Stimulated activated CD4-positive, alpha-beta T cell treated with anti-CD3 and anti-CD28 coated beads, Interleukin-1b, Interleukin-23, amount 100 ng/mL, for 4 hours (primary cell): Measurements from ENCODE around the gene PLP1.
"Not testable (repeated sequence)": the region's sequence is repeated elsewhere in the genome, so short reads cannot be mapped to it uniquely, and the experiment has no call there.

Experiments
- DNase-seq, 2 donors: peaks; one replicate each; pipeline ENCODE4 v3.0.0-alpha.2; 2020; ENCODE audit warnings: low read depth in 2 of 2

The PLP1 gene, protein sequence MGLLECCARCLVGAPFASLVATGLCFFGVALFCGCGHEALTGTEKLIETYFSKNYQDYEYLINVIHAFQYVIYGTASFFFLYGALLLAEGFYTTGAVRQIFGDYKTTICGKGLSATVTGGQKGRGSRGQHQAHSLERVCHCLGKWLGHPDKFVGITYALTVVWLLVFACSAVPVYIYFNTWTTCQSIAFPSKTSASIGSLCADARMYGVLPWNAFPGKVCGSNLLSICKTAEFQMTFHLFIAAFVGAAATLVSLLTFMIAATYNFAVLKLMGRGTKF

DNA sequence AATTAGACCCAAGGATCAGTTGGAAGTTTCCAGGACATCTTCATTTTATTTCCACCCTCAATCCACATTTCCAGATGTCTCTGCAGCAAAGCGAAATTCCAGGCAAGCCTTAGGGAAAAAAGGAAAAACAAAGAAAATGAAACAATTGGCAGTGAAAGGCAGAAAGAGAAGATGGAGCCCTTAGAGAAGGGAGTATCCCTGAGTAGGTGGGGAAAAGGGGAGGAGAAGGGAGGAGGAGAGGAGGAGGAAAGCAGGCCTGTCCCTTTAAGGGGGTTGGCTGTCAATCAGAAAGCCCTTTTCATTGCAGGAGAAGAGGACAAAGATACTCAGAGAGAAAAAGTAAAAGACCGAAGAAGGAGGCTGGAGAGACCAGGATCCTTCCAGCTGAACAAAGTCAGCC, at the start of gene PLP1:
TSS of gene PLP1 (plus strand) at position 295 of the 400 bp plus-strand sequence. CDS start 156 bp downstream, outside the sequence.
- DNase-seq: no peak

DNA sequence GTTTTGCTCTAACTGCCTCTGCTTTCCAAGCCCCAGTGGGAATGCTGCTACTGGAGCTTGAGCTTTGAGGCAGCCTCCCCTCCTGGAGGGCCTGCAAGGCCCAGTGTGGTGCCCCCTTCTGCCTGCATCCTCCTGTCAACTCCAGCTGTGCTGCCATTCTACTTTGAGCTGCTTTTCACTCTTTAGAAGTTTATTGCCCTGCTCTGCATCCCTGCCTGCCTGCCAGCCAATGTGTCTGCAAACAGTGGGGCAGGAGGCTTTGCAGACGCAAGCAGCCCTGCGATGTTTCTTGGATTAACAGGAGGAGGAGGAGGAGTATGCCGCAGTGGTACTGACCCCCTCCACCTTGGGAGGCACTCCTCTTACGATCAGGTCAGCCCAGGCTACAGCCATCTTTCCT, 49.5 kb upstream of the PLP1 start:
- no peak for DNase-seq

DNA sequence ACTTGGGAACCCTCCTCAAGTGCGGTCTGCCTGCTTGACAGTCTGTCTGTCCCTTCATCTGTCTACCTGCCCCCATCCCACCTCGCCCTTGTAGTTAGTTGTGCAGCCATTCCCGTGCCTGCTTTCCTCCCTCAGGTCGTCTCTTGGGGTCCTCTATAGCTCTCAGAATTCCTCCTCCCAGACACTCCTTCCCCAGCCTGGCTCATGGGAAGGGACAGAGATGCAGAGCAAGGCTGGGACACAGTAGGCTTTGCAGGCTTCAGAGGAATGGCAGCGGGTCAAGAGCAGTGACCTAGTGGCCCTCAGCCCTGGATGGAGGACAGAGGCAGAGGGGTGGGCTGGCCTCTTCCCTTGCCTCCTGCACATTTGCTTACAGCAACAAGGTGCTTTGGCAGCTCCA, 47.6 kb upstream of the PLP1 start:
- DNase-seq: no peak

DNA sequence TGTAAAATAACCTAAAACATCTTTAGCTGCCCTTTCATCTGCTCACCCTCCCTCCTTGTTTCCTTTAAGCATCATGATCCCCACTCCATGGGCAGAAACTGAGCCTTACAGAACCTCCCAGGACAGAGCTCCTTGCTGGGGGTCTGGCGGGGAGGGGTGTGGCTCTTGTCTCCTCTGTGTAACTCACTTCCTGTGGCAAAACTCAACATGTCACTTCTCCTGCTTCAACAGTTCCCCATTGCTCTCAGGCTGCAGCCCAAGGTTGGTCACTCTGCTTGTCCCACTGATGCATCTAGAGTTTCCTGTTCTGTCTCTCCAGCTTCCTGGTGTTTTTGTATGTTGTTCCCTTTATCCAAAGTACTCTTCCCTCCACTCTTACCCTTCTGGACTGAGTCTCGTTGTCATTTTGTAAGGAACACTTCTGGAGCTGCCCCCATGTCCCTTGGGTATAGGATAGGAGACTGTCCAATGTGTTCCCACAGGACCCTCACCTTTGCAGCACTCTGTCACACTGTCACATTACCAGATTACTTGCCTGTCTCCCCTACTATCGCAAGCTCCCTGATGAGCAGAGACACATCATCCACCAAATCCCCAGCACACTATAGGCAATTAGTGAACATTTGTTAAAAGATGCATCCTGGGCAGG, 46.4 kb upstream of the PLP1 start:
- no peak for DNase-seq

DNA sequence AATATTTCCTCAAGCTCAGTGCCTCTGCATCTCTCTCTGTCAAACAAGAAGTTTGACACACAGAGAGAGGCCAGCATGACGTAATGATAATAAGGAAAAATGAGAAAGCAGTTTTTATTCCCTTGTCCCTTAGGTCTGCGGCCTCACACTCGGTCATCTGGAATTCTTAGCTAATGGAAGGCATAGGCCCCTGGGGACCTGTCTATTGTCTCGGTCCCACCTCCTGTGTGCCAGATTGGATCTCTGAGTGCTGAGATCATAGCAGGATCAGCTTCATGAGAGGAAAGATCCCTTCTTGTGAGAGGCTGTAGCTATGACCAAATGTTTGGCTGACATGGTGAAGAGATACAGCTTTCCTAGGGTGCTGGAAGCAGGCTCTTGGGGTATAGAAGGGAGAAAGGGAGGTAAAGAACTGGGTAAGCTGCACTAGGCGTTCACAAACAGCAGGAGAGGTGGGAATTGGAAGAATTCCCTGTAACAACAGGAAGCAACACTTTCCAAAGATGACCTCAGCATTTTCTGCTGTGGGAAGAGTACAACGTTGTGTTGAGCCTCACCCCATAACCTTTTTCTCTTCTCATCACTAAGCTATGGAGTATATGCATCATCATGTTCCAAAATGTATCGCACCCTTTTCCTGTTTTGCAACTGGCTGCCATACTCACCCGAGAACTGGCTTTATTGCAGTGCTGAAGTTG, 45.7 kb upstream of the PLP1 start:
- DNase-seq: no peak

DNA sequence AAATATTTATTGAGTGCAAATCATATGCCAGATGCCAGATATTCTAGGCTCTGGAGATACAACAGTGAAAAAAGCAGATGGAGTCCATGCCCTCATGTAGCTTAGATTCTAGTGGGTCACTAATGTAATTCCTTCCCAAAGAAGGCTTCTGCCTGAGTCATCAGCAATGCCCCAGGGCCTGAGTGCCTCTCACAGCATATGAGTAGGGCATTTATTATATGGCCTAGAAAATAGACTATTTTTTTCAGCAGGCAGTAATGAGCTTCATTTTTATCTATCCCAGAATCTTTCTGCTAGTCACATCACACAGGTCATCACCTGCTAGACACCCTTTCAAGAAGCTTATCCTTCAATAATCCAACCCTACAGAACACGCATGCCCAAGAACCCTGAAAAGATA, 43.6 kb upstream of the PLP1 start:
- no peak for DNase-seq

DNA sequence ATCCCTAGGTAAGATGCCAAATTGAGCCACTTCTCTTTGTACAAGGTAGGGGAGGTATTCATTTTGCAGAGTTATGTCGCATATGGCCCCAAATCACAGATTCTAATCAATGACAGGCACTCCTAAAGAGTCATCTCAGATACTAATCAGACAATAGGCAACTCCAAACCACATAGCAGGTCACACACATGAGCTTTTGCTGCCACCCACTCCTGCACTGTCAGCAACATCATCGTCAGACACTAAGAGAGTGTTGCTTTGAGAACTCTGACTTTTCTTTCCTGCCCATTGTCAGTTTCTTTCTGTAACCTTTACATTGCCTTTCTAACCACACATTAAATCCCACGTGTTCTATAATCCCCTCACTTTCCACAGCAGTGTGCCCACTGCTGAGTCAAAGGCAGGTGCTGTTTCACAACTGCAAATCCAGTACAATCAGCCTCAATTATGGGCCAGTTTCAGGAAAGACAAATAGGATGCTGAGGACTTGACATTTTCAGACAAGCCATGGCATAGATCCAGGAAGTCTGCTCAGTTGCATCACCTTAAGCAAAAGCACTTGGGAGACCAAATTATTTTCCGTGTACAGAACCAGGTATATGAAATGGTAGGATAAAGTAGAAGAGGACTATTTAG, 42.4 kb upstream of the PLP1 start:
- no peak for DNase-seq

DNA sequence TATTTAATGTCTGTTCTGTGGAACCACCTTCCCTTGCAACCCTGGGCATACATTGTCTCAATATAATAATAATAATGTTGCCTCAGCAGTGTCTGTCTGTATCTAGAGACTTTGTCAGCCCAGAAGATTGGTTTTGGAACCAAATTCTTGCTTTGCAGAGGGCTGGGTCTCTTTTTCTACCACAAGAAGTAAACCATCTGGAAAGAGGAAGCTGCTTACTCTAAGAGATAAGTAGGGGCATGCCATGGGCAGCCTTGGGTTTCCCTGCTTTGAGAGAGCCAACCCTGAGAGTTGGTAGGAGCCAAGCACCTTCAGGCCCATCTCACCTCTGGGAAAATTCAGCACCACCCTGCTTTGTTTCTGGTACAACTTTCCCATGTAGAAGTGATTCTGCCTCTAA, 38.9 kb upstream of the PLP1 start:
- no peak for DNase-seq

DNA sequence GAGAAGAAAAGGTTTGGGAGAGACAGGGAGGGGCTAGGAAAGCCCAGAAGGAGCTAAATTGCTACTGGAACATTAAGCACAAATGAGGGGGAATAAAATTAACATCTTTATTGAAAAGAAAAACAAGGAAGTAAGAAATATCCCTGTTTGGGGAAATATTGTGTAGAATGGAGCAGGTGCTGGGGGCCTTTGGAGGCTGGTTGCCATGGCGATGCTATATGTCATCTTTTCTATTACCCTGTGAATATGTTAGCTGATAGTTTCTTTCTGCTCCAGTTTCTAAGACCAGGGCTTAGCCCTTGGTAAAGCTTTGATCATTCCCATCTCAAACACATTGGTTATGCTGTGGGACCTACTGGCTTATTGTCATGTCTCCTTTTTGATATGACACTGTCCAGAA, 37.2 kb upstream of the PLP1 start:
- DNase-seq: no peak

DNA sequence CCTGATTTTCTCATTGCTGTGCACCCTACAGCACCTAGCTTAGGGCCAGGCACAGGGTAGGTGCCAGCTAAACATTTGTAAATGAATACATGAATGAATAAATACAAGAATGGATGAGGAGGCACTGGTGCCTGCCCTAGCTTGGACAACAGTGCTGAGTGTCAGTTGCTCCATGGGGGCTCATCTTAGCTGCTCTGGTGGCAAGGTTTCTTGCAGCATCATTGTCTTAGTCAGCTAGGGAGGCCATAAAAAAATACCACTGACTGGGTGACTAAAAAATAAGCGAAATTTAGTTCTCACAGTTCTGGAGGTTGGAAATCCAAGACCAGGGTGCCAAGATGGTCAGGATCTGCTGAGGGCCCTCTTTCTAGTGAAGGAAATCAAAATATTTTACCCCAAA, 34.8 kb upstream of the PLP1 start:
- DNase-seq: no peak

DNA sequence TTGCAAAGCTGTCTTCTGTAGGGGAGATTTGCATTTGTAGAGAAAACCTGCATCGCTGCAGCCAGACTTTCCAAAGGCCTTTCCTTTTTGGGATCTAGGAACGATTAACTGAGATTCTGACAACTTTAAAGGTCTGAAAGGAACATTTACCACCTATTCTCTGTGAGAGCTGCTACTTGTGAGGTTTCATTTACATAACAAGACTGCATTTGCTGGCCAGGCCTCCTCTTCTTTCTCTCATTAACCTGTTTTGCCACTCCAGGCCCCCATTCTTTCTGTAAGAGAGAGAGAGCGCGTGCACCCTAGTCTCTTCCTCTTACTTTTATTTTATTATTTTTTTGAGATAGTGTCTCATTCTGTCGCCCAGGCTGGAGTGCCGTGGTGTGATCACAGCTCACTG, 34.3 kb upstream of the PLP1 start:
- DNase-seq: no peak

DNA sequence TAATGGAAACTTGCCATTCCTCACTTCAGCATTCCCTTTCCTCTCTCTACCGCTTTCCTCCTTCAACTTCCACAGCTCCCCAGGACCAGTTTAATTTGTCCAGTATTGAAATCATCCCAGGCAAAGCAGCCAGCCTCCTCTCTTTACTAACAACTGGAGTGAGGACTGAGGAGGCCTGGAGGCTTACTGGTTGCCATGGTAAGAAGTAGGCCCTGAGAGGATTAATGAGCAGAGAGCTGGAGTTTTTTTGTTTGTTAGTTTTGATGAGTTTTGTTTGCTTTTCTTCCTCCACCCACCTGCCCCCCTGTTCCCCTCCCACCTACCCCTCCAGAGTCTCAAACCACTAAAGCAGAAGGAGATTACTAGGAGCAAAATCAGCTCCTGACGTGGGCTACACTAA, 29.5 kb upstream of the PLP1 start:
- no peak for DNase-seq

DNA sequence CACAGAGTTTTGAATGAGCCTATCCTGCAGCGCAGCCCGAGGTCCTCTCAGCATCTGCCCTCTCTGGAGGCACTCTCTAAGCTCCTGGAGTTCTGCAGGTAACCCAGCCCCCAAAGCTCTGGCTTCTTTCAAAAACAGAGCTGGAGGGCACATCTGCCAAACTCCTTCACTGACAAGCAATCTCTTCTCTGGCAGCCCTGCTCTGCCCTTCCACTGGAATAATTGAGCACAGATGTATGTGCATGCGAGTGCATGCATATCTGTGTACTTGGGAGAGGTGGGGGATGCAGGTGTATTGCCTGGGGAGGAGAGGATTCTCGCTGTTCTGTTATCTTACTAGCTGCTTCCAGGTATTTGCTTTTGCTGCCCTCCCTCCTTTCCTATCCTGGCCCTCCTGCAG, 22.2 kb upstream of the PLP1 start:
- no peak for DNase-seq

DNA sequence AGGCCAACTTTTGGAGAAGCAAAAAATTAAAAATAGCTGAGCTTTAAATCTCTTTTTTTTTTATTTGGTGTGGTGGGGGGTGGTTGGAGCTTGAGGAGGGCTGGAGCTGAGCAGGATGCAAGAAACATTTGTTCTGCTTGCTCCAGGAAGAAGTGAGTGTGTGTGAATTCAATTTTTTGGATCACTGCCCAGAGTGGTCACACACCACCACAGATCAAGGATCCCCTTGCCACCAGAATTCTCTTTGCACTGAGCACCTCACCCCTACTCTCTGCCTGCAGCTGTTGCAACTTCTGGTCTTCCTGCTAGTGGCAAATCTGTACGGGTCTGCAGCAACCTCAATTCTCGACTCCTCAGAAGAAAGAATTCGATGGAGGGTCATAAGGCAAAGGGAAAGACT, 19.9 kb upstream of the PLP1 start:
- no peak for DNase-seq

DNA sequence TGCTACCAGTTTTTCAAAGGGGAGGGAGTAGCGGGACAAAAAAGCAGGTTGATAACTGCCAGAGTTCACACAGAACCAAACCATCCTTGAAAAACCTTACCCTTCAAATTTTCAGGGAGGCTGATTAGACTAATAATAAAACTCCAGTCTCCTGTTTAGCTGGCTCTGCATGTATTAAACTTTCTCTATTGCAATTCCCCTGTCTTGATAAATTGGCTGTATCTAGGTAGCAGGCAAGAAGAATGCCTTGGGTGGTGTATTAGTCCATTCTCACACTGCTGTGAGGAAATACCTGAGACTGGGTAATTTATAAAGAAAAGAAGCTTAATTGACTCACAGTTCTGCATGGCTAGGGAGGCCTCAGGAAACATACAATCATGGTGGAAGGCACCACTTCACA, 18.1 kb upstream of the PLP1 start:
- DNase-seq: no peak

DNA sequence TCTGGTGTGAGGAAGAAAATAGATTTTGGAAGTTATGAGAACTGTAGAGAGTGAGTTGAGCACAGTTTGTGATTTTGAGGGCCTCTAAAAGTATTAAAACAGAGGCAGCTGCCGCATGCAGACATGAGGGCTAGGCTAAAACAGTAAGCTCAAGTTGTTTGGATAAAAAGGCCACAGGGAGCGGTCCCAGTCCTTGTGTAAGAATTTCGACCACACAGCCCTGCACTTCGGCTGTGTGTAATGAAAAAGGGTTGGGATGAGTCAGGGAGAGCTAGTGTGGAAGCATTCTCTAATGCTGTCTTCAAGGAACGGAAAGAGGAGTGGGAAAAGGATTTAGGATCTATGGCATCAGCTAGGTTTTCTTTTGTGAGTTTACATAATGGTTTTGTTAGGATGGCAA, 13.1 kb upstream of the PLP1 start:
- DNase-seq: not testable (repeated sequence)

DNA sequence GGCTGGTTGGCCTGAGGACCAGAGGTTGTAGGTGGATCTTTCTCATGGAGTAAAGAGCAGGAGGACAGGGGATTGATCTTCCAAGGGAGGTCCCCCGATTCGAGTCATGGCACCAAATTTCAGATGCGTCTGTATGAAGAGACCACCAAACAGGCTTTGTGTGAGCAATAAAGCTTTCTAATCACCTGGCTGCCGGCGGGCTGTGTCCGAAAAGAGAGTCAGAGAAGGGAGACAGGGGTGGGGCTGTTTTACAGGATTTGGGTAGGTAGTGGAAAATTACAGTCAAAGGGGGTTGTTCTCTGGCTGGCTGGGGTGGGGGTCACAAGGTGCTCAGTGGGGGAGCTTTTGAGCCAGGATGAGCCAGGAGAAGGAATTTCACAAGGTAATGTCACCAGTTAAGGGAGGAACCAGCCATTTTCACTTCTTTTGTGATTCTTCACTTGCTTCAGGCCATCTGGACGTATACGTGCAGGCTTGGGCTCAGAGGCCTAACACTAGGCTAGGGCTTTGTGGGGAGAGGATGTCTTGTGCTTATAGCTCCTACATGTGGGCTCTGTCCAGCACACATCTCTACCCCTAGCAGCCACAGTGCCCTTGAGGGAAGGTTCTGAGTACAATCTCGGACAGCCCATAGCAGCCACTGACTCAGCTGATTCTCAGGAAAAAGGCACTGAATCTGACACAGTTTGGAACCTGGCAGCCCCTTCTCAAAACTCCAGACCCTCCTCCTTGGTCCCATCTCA, 9.7 kb upstream of the PLP1 start:
- DNase-seq: not testable (repeated sequence)

DNA sequence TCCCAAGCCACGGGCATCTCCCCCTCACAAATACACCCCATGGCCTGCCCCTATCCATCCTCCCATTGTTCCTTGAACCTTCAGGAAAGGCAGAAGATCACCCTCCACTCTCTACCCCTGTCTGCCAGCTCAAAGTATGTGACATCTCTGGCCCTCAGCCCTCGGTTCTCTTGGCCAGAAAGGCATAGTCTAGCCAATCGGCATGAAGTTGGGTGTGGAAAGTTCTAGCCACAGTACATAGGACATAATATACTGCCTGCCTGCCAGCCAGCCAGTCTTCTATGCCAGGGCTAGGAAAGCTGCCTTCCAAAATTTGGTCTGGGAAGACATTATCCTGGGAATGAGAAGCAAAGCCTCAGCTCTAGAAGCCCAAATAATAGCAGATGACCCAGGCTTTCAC, 3.2 kb upstream of the PLP1 start:
- no peak for DNase-seq

DNA sequence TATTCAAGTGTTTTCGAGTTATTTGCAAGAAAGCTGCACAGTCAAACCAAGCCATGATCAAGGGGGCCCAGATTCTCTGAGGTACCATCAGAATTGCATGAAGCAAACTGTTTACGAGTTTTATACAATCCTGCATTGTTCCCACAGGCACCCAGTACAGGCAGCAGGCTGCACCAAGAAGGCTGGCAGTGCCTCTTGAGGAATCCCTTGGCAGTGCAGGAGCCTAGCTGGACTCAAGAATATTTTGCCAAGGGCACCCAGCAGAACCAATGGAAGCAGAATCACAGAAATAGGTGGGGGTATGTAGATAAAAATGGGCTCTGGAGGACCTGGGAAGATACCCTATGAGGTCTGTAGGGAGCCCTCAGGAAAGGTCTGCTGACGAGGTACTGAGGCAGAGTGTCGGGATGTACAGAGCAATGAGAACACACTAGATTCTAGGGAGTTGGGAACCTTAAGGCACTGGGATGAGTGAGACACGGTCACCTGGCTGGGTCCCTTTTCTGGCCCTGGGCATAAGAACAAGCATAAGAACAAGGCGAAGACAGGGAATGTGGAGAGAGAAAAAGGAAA, 2.5 kb upstream of the PLP1 start:
- no peak for DNase-seq

DNA sequence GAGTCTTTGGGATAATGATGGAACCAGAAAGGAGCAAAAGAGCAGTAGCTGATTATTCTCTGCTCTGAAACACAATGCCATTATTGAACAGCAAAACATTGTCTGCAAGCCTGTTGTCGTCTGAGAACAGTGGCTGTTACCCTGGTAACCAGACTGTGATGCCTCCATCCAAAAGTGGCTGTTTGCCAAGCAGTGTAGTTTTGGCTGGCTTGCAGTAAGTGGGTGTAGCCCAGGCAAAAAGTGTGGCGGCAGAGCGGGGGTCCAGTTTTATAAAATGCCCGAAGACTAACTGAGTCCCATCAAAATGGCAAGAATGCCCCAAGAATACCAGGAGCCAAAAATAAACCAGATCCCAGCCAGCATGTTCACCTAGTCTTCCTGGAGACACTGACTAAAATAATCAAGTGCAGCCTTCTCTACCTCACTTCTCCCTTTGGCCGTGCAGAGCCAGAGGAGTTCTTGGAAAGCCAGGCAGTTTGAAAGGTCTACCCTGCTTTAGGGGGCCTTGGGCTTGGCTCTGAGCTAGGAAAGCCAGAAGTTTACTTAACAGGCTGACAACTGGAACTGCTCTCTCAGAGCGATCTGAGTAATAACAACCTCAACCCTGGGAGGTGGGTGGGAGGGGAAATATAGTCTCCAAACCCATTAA, 2.6 kb downstream of the PLP1 start:
- DNase-seq: no peak
